Neural crest cell (in vitro differentiated cells): ENCODE measurements around the gene CD82. TPM values are rescaled to one million over a fixed set of nuclear protein-coding genes. Genes with fewer than 3 reads are reported as not detected.

Experiments used
- DNase-seq: peaks from one replicate; pipeline ENCODE4 v3.0.0; 2021; ENCODE audit warnings: low read depth, mixed read lengths, low spot score
- H3K27ac Mint-ChIP-seq: one replicate; pipeline ENCODE4 v1.8.0; 2021; ENCODE audit warnings: mild to moderate bottlenecking, mixed read lengths; ENCODE audit not compliant: unreplicated experiment
- H3K27me3 Mint-ChIP-seq: 2 replicates; pipeline ENCODE4 v1.8.0; 2021; ENCODE audit warnings: low read depth, mild to moderate bottlenecking, mixed read lengths
- H3K36me3 Mint-ChIP-seq: 2 replicates; pipeline ENCODE4 v1.8.0; 2021; ENCODE audit warnings: low read depth, mild to moderate bottlenecking, mixed read lengths
- H3K4me1 Mint-ChIP-seq: 2 replicates; pipeline ENCODE4 v1.8.0; 2021; ENCODE audit warnings: mixed read lengths
- H3K4me3 Mint-ChIP-seq: one replicate; pipeline ENCODE4 v1.8.0; 2021; ENCODE audit warnings: mild to moderate bottlenecking, mixed read lengths
- H3K9me3 Mint-ChIP-seq: 2 replicates; pipeline ENCODE4 v1.8.0; 2021; ENCODE audit warnings: mixed read lengths
- total RNA-seq: library from RNA; stranded (reverse); gene quantifications from 2 replicates; pipeline ENCODE4 v1.2.1, GENCODE V29; 2021
- TF ChIP-seq, protein P1 (sequence below): fragments of 200-600 bp; sonication (generic); conservative IDR thresholded peaks from 2 replicates; pipeline ENCODE4 v1.5.0; 2021; ENCODE audit warnings: antibody characterized with exemption, mild to moderate bottlenecking

Gene CD82
- total RNA-seq, 1 donor from 2014 or later = 14.1 TPM

- H3K36me3 Mint-ChIP-seq = no peaks in the 10 kb centered on the region
- peaks cover 44% of the 10 kb centered on the region for H3K4me1 Mint-ChIP-seq
- TF ChIP-seq, protein P1, sequence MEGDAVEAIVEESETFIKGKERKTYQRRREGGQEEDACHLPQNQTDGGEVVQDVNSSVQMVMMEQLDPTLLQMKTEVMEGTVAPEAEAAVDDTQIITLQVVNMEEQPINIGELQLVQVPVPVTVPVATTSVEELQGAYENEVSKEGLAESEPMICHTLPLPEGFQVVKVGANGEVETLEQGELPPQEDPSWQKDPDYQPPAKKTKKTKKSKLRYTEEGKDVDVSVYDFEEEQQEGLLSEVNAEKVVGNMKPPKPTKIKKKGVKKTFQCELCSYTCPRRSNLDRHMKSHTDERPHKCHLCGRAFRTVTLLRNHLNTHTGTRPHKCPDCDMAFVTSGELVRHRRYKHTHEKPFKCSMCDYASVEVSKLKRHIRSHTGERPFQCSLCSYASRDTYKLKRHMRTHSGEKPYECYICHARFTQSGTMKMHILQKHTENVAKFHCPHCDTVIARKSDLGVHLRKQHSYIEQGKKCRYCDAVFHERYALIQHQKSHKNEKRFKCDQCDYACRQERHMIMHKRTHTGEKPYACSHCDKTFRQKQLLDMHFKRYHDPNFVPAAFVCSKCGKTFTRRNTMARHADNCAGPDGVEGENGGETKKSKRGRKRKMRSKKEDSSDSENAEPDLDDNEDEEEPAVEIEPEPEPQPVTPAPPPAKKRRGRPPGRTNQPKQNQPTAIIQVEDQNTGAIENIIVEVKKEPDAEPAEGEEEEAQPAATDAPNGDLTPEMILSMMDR = no peak
- no peak overlapping the region for H3K27ac Mint-ChIP-seq
- no peaks in the 10 kb centered on the region for H3K9me3 Mint-ChIP-seq
- DNase-seq = no peak
- peaks cover 16% of the 10 kb centered on the region for H3K27me3 Mint-ChIP-seq
- peak overlapping the region; percentile 54 for H3K4me3 Mint-ChIP-seq
These were observed 2.4 kb downstream of the CD82 start for GRCh38 chr11:44567876-44568256.

- Mint-ChIP-seq H3K27ac (no peak overlapping the region), H3K4me1 (peaks cover 41% of the 10 kb centered on the region), H3K36me3 (no peaks in the 10 kb centered on the region), H3K27me3 (peaks cover 16% of the 10 kb centered on the region), H3K4me3 (peak overlapping the region; percentile 54), H3K9me3 (no peaks in the 10 kb centered on the region)
- no peak for DNase-seq
- TF ChIP-seq, protein P1 = no peak
These were observed 2.8 kb downstream of the CD82 start for GRCh38 chr11:44568331-44568657.

DNA sequence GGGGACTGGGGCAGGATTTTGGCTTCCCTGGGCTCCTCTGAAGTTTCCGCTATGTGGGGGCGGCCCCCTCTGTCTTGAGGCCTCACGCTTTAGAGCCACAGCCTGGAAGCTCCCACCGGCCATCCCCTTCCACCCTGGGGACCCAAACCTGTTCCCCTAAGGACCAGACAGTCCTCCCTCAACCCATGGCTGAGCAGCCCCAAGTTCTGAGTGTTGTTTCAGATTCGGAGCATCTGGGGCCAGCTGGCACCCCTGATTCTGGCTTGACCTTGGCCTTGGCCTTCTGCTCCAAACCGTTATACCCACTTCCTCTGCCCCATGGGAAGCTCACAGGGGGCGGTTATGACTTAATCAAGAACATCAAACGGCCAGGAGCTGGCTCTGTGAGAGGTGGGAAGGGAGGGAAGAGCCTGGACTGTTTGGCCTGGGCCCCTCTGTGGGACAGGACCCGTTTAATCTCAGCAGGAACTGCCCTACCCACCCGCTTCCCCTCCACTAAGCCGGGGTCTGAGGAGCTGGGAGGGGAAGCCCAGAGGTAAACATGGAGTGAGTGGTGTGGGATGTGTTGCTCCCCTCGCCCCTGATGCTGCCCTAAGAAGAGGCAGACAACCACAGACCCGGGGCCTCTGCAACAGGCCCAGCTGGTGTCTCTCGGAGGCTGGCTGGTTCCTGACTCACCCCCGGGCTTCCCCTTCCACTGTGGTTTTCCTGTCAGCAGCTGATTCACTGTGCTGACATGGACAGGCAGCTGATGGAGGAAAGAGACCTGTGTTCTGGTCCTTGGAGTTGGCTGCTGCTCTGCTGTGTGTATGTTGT is 3.4 kb downstream of the CD82 start:
- H3K4me1 Mint-ChIP-seq = peaks cover 38% of the 10 kb centered on the region
- DNase-seq = no peak
- peaks cover 16% of the 10 kb centered on the region for H3K27me3 Mint-ChIP-seq
- TF ChIP-seq, protein P1 = no peak
- no peak overlapping the region for H3K27ac Mint-ChIP-seq
- H3K36me3 Mint-ChIP-seq = no peaks in the 10 kb centered on the region
- no peaks in the 10 kb centered on the region for H3K9me3 Mint-ChIP-seq
- H3K4me3 Mint-ChIP-seq = no peak overlapping the region

GRCh38 chr11:44570411-44571155 is 5.1 kb downstream of the CD82 start:
- H3K4me3 Mint-ChIP-seq = no peak overlapping the region
- peaks cover 38% of the 10 kb centered on the region for H3K4me1 Mint-ChIP-seq

DNA sequence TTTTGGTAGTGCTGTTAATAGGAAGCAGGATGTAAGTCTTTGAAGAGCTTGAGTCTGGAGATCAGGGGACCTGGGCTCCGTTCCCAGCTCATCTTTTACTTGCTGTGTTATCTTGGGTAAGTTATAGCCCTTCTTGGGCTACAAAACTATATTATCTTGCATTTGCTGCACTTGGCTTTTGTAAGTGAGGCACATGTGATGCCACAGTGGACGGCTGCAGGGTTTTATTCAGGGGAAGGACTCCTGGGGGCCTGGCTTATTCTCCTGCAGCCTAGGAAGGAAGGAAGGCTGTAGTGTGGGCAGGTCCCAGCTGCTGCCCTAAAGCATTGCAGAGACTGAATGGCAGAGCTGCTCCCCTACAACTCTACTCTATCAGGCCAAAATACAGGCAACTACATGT is 6.4 kb downstream of the CD82 start:
- H3K27me3 Mint-ChIP-seq = peaks cover 12% of the 10 kb centered on the region
- no peak overlapping the region for H3K4me3 Mint-ChIP-seq
- peaks cover 38% of the 10 kb centered on the region for H3K4me1 Mint-ChIP-seq
- H3K9me3 Mint-ChIP-seq = no peaks in the 10 kb centered on the region
- DNase-seq = no peak
- no peaks in the 10 kb centered on the region for H3K36me3 Mint-ChIP-seq
- no peak overlapping the region for H3K27ac Mint-ChIP-seq
- TF ChIP-seq, protein P1 = no peak

More at GRCh38 chr11:44570411-44571155, 5.1 kb downstream of the CD82 start:
- Mint-ChIP-seq H3K27ac (no peak overlapping the region), H3K9me3 (no peaks in the 10 kb centered on the region), H3K36me3 (no peaks in the 10 kb centered on the region), H3K27me3 (peaks cover 16% of the 10 kb centered on the region)
- TF ChIP-seq, protein P1 = no peak
- DNase-seq = no peak
